ENCODE data around the gene SMYD3.
"Not testable (repeated sequence)": the region's sequence is repeated elsewhere in the genome, so short reads cannot be mapped to it uniquely, and the experiment has no call there.

SMYD3 gene

DNA sequence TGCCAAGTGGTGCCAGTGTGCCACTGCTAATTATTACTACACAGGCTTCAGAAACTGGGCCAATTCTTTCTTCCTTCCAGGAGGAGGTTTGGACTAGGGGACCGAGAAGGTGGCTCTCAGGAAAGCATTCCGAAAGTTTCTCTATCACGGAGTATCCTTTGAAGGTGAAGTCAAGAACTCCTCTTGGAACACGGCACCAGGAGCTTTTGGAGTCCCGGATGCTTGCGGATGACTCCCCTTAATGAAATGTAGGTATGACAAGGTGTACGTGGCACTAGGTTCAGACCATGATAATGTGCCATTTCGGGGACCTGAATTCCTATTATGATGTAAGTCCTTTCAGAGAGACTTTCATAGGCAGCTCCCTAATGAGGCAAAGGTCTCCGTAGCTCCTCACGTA, 718.2 kb downstream of the SMYD3 start:
- WGBS, 2 experiments (ENCODE audit: insufficient coverage in 2 of 2): 94 to 95% methylated on average over 9 to 10 of the region's 10 CpGs
- Histone ChIP-seq H3K4me1 (ENCODE audit: control insufficient read depth, insufficient read depth, low read length, poor library complexity, severe bottlenecking) (peaks cover 17% of the 10 kb centered on the region), H3K9me3 (ENCODE audit: control insufficient read depth, low read length) (no peaks in the 10 kb centered on the region), H3K27ac (ENCODE audit: low read depth, low read length, severe bottlenecking) (no peak overlapping the region), H3K4me3 (ENCODE audit: extremely low read depth, insufficient read depth, low read length, poor library complexity, severe bottlenecking) (no peak overlapping the region), H3K36me3 (ENCODE audit: control insufficient read depth, insufficient read depth, low read length) (no peaks in the 10 kb centered on the region)

DNA sequence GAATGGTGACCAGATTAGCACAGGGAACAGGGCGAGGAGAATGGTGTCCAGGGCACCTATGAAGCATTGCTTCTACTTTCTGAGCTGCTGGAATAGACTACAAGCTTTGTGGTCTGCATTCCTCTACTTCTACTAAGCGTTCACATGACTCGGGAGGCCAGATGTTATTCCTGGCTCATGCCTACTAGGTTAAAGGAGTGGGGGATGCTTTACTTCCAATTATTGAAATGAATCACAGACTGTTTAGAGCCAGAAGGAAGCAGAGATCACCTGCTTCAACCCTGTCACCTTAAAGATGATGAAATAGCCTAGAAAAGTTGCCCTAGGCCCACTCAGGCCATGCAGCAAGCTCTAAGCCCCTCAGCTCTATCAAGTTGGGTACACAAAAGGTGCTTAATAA, 718.8 kb downstream of the SMYD3 start:
- H3K27ac ChIP-seq (ENCODE audit: low read depth, low read length, severe bottlenecking): no peak overlapping the region

DNA sequence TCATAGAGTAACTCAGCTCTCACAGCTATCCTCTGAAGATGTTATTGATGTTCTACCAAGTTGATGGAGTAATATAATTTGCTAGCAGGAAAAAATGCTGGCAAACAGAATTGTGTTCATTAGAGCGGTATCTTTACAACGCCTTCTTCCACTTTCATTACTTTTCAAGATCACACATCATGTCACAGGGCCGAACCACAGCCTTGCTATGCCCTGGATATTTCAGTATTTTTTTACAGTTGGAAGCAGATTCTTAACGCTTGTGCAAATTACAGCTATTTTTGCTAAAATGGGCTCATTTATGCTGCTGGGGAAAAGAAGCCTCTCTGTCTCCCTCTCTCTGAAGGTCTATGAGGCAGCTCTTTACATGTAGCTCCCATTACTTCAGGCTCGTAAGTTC, 720.1 kb downstream of the SMYD3 start:
- Histone ChIP-seq H3K27ac (ENCODE audit: low read depth, low read length, severe bottlenecking) (no peak overlapping the region), H3K36me3 (ENCODE audit: control insufficient read depth, insufficient read depth, low read length) (no peaks in the 10 kb centered on the region), H3K4me3 (ENCODE audit: extremely low read depth, insufficient read depth, low read length, poor library complexity, severe bottlenecking) (no peak overlapping the region), H3K4me1 (ENCODE audit: control insufficient read depth, insufficient read depth, low read length, poor library complexity, severe bottlenecking) (peaks cover 17% of the 10 kb centered on the region), H3K9me3 (ENCODE audit: control insufficient read depth, low read length) (no peaks in the 10 kb centered on the region)
- 94 to 95% methylated on average over 2 to 3 of the region's 5 CpGs for WGBS, 2 experiments (ENCODE audit: insufficient coverage in 2 of 2)

More for the DNA sequence above, 718.8 kb downstream of the SMYD3 start:
- Histone ChIP-seq H3K4me3 (ENCODE audit: extremely low read depth, insufficient read depth, low read length, poor library complexity, severe bottlenecking) (no peak overlapping the region), H3K36me3 (ENCODE audit: control insufficient read depth, insufficient read depth, low read length) (no peaks in the 10 kb centered on the region), H3K9me3 (ENCODE audit: control insufficient read depth, low read length) (no peaks in the 10 kb centered on the region), H3K4me1 (ENCODE audit: control insufficient read depth, insufficient read depth, low read length, poor library complexity, severe bottlenecking) (peaks cover 17% of the 10 kb centered on the region)
- 86 to 100% methylated on average over 1 to 3 of the region's 3 CpGs for WGBS, 2 experiments (ENCODE audit: insufficient coverage in 2 of 2)

DNA sequence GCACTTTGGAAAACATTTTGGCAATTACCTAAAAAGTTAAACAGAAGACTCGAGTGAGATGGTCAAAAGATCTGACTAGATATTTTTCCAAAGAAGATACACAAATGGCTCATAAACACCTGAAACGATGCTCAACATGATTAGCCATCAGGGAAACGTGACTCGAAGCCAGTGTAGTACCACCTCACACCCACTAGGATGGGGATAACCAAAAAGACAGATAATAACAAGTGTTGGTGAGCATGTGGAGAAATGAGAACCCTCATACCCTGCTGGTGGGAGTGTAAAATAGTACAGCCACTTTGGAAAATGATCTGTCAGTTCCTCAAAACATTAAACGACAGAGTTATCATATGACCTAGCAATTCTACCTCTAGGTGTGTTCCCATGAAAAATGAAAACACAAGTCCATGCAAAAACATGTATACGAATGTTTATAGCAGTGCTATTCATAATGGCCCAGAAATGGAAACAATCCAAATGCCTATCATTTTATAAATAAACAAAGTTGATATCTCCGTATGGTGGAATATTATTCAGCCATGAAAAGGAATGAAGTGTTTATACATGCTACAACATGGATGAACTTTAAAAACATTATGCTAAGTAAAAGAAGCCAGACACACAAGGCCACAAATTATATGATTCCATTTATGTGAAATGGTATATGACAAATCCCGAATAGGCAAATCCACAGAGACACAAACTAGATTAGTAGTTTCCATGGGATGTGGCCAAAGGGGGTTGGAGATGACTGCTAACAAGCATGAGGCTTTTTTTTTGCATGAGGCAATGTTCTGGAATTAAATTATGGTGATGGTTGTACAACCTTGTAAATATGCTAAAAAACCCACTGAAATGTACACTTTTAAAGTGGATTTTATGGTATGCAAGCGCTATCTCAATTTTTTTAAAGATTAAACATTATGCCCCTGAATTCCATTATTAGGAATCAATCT, 727.0 kb downstream of the SMYD3 start:
- no peak overlapping the region for H3K4me3 ChIP-seq (ENCODE audit: extremely low read depth, insufficient read depth, low read length, poor library complexity, severe bottlenecking)
- no peak overlapping the region for H3K27ac ChIP-seq (ENCODE audit: low read depth, low read length, severe bottlenecking)
- no peaks in the 10 kb centered on the region for H3K4me1 ChIP-seq (ENCODE audit: control insufficient read depth, insufficient read depth, low read length, poor library complexity, severe bottlenecking)
- no peaks in the 10 kb centered on the region for H3K36me3 ChIP-seq (ENCODE audit: control insufficient read depth, insufficient read depth, low read length)
- 86 to 96% methylated on average over 2 to 3 of the region's 9 CpGs for WGBS, 2 experiments (ENCODE audit: insufficient coverage in 2 of 2)
- peaks cover 4% of the 10 kb centered on the region for H3K9me3 ChIP-seq (ENCODE audit: control insufficient read depth, low read length)

DNA sequence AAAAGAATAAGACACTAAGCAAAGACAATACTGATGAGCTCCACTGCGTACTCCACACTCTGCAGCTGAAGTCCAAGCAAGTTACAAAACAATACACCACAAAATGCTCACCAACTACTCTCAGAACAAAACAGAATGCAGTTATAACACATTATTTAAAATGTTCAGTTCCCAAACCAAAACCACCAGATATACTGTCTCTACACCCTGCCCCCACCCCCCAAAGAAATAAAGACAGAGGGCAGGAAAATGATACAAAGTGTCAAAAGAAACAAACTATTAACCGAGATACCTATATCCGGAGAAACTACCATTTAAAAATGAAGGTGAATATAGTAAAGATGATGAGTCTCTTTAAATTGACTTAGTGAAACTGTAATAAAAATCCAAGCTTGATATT, 729.3 kb downstream of the SMYD3 start:
- WGBS, 2 experiments (ENCODE audit: insufficient coverage in 2 of 2): 80% methylated on average over 1 of the region's 3 CpGs; no CpG with 5 or more reads in 1 of the 2 experiments
- Histone ChIP-seq H3K4me3 (ENCODE audit: extremely low read depth, insufficient read depth, low read length, poor library complexity, severe bottlenecking) (no peak overlapping the region), H3K9me3 (ENCODE audit: control insufficient read depth, low read length) (peaks cover 4% of the 10 kb centered on the region), H3K4me1 (ENCODE audit: control insufficient read depth, insufficient read depth, low read length, poor library complexity, severe bottlenecking) (no peaks in the 10 kb centered on the region), H3K27ac (ENCODE audit: low read depth, low read length, severe bottlenecking) (no peak overlapping the region), H3K36me3 (ENCODE audit: control insufficient read depth, insufficient read depth, low read length) (no peaks in the 10 kb centered on the region)

DNA sequence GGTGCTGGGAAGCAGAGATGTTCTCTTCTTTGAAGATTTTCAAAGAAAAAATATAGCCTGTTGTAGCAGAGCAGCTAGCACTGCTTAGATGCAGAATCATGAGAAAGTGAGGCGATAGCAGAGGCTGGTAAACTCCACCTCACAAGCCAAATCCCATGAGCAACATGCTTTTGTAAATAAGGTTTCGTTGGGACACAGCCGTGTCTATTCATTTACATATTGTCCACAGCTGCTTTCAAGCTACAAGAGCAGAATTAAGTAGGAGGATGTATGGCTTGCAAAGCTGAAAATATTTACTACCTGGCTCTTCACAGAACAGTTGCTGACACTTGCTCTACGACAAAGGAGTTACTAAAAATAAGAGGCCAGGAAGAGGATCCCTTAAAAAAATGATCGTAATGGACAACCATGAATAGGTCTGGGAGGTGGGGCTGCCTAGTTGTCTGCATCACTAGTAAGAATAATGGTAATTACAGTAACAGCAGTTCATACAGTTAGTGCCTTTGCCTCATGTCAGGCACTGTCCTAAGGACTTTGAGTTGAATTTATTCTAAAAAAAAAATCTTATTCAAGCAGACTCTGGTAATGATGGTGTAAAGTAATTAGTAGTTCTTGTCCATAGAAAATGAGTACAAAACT, 730.3 kb downstream of the SMYD3 start:
- no peaks in the 10 kb centered on the region for H3K36me3 ChIP-seq (ENCODE audit: control insufficient read depth, insufficient read depth, low read length)
- no peak overlapping the region for H3K27ac ChIP-seq (ENCODE audit: low read depth, low read length, severe bottlenecking)
- H3K4me1 ChIP-seq (ENCODE audit: control insufficient read depth, insufficient read depth, low read length, poor library complexity, severe bottlenecking): no peaks in the 10 kb centered on the region
- 87 to 93% methylated on average over 3 of the region's 5 CpGs for WGBS, 2 experiments (ENCODE audit: insufficient coverage in 2 of 2)
- no peak overlapping the region for H3K4me3 ChIP-seq (ENCODE audit: extremely low read depth, insufficient read depth, low read length, poor library complexity, severe bottlenecking)
- H3K9me3 ChIP-seq (ENCODE audit: control insufficient read depth, low read length): peaks cover 4% of the 10 kb centered on the region

DNA sequence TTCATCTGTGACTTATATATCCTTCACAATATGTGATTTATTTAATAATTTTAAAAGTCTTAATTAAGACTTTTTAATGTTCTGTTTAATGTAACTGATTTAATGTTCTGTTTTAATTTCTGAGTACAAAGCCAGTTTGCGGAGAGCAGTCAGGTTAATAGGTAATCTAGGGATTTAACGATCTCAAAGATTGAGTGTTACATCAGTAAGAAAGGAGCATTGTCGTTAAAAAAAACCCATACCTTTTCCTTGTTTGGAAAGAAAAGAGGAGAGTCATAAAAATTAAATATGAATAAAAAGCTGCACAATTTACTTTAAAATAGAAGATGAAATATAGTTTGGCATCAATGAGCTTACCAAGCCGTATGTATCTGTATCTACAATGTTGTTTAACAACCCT, 730.9 kb downstream of the SMYD3 start:
- no peak overlapping the region for H3K4me3 ChIP-seq (ENCODE audit: extremely low read depth, insufficient read depth, low read length, poor library complexity, severe bottlenecking)
- H3K9me3 ChIP-seq (ENCODE audit: control insufficient read depth, low read length): peaks cover 4% of the 10 kb centered on the region
- 67 to 93% methylated on average over 1 to 3 of the region's 4 CpGs for WGBS, 2 experiments (ENCODE audit: insufficient coverage in 2 of 2)
- no peaks in the 10 kb centered on the region for H3K4me1 ChIP-seq (ENCODE audit: control insufficient read depth, insufficient read depth, low read length, poor library complexity, severe bottlenecking)
- no peaks in the 10 kb centered on the region for H3K36me3 ChIP-seq (ENCODE audit: control insufficient read depth, insufficient read depth, low read length)
- no peak overlapping the region for H3K27ac ChIP-seq (ENCODE audit: low read depth, low read length, severe bottlenecking)

DNA sequence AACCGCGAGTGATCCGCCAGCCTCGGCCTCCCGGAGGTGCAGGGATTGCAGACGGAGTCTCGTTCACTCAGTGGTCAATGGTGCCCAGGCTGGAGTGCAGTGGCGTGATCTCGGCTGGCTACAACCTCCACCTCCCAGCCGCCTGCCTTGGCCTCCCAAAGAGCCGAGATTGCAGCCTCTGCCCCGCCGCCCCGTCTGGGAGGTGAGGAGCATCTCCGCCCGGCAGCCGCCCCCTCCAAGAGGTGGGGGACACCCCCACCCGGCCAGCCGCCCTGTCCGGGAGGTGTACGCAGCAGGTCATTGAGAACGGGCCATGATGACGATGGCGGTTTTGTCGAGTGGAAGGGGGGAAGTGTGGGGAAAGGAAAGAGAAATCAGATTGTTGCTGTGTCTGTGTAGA, 732.1 kb downstream of the SMYD3 start:
- H3K4me1 ChIP-seq (ENCODE audit: control insufficient read depth, insufficient read depth, low read length, poor library complexity, severe bottlenecking); H3K36me3 ChIP-seq (ENCODE audit: control insufficient read depth, insufficient read depth, low read length); H3K27ac ChIP-seq (ENCODE audit: low read depth, low read length, severe bottlenecking); H3K9me3 ChIP-seq (ENCODE audit: control insufficient read depth, low read length); H3K4me3 ChIP-seq (ENCODE audit: extremely low read depth, insufficient read depth, low read length, poor library complexity, severe bottlenecking): not testable (repeated sequence)
- WGBS, 2 experiments (ENCODE audit: insufficient coverage in 2 of 2): 97 to 98% methylated on average over 14 to 20 of the region's 25 CpGs

DNA sequence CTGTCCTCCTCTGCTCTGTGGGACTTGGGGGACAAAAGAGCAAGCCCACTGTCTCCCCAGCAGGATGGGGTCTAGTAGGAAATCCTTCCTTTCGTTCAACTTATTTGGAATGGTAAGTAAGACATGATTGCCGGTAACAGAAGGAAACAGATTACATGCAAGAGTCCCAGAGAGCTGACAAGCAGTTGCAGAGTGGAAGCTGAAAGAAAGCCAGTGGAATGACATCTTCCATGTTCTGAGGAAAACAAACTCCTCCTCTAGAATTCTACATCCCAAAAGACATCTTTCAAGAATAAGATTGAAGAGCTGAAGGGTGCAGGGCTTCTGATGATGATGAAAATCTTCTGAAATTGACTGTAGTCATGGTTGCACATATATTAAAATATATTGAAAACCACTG, 732.9 kb downstream of the SMYD3 start:
- Histone ChIP-seq H3K27ac (ENCODE audit: low read depth, low read length, severe bottlenecking) (no peak overlapping the region), H3K4me3 (ENCODE audit: extremely low read depth, insufficient read depth, low read length, poor library complexity, severe bottlenecking) (no peak overlapping the region), H3K4me1 (ENCODE audit: control insufficient read depth, insufficient read depth, low read length, poor library complexity, severe bottlenecking) (no peaks in the 10 kb centered on the region), H3K36me3 (ENCODE audit: control insufficient read depth, insufficient read depth, low read length) (no peaks in the 10 kb centered on the region), H3K9me3 (ENCODE audit: control insufficient read depth, low read length) (no peaks in the 10 kb centered on the region)
- 65 to 100% methylated on average over 1 to 2 of the region's 2 CpGs for WGBS, 2 experiments (ENCODE audit: insufficient coverage in 2 of 2)

DNA sequence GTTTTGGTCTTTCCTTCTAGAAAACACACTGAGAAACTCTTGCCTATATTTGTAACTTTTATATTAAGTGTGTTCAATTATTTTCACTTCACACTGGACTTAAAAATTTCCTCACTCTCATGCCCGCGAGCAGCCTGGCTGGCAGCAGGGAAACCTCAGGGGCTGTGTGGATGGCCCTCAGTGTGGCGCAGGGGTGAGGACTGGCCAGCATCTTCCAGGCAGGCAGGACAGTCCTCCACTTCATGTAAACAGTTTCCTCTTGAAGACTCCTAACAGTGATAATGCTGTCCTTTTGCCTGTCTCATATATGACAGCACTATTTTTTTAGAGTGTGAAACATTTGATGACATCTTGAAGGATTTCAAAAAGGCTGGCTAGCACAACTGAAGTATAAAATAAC, 733.7 kb downstream of the SMYD3 start:
- Histone ChIP-seq H3K36me3 (ENCODE audit: control insufficient read depth, insufficient read depth, low read length) (no peaks in the 10 kb centered on the region), H3K4me3 (ENCODE audit: extremely low read depth, insufficient read depth, low read length, poor library complexity, severe bottlenecking) (no peak overlapping the region), H3K4me1 (ENCODE audit: control insufficient read depth, insufficient read depth, low read length, poor library complexity, severe bottlenecking) (no peaks in the 10 kb centered on the region), H3K9me3 (ENCODE audit: control insufficient read depth, low read length) (no peaks in the 10 kb centered on the region), H3K27ac (ENCODE audit: low read depth, low read length, severe bottlenecking) (no peak overlapping the region)
- 86 to 100% methylated on average over 1 to 3 of the region's 3 CpGs for WGBS, 2 experiments (ENCODE audit: insufficient coverage in 2 of 2)

DNA sequence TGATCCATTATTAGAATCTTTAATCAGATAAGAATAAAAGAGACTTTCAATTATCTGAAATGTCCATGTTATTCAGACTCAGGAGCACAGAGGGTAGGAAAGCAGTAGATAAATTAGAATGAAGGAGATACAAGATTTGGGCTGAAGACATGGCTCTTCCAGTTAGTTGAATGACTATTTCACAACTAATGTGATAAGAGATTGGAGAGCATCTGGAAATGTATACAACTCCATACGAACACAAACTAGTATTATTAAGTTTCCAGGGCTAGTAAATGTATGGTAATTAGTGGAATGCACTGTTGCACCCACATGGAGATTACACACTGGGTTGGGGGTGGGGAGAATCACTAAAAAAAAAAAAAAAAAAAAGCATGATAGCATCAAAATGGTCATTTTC, 734.3 kb downstream of the SMYD3 start:
- Histone ChIP-seq H3K9me3 (ENCODE audit: control insufficient read depth, low read length) (no peaks in the 10 kb centered on the region), H3K36me3 (ENCODE audit: control insufficient read depth, insufficient read depth, low read length) (no peaks in the 10 kb centered on the region), H3K4me3 (ENCODE audit: extremely low read depth, insufficient read depth, low read length, poor library complexity, severe bottlenecking) (no peak overlapping the region), H3K4me1 (ENCODE audit: control insufficient read depth, insufficient read depth, low read length, poor library complexity, severe bottlenecking) (no peaks in the 10 kb centered on the region), H3K27ac (ENCODE audit: low read depth, low read length, severe bottlenecking) (no peak overlapping the region)
- WGBS, 2 experiments (ENCODE audit: insufficient coverage in 2 of 2): no CpG with 5 or more reads among the region's 1 CpG

All from mesodermal cell (in vitro differentiated cells).